ENCODE measurements around the gene CCRL2.
"Not testable (repeated sequence)": the region's sequence is repeated elsewhere in the genome, so short reads cannot be mapped to it uniquely, and the experiment has no call there.

CCRL2 gene

DNA sequence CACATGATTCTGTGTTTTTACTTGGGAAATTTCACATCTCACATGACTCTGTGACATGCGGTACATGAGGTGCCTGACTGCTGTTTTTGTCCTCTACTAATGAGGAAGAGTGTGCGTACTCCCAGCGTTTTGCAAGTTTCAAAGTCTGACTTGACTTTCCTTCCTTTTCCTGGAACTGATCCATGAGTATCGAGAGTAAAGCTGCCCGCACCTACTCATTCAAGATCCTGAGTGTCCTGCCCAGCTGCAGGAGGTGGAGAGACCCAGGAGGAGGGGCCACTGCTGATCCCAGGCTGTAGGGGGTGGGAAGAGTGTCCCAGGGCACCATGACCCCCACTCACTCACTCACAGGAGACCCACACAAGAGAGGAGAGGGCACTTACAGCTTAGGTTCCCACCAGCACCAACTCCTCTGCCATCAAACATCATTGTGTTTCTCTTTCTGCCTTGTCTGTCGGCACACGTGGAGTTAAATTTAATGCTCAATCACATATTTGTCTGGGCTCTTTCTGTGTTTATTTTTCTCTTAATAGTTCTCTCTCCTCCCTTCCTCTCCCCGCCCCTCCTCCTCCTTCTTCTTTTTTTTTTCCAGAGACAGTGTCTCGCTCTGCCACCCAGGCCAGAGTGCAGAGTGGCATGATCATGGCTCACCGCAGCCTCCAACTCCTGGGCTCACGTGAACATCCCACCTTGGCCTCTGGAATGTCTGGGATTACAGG is 1.6 kb upstream of the CCRL2 start:
- no peak for DNase-seq (ENCODE audit: low spot score)

- no peak for DNase-seq (ENCODE audit: low spot score)
These were observed 644 bp upstream of the CCRL2 start for GRCh38 chr3:46406443-46406787.

- DNase-seq (ENCODE audit: low spot score): no peak
These were observed 911 bp downstream of the CCRL2 start for GRCh38 chr3:46407970-46408369.

- DNase-seq (ENCODE audit: low spot score): no peak
These were observed 1.8 kb downstream of the CCRL2 start for GRCh38 chr3:46408853-46409252.

GRCh38 chr3:46409739-46410489 is 2.9 kb downstream of the CCRL2 start:
- DNase-seq (ENCODE audit: low spot score): no peak

DNA sequence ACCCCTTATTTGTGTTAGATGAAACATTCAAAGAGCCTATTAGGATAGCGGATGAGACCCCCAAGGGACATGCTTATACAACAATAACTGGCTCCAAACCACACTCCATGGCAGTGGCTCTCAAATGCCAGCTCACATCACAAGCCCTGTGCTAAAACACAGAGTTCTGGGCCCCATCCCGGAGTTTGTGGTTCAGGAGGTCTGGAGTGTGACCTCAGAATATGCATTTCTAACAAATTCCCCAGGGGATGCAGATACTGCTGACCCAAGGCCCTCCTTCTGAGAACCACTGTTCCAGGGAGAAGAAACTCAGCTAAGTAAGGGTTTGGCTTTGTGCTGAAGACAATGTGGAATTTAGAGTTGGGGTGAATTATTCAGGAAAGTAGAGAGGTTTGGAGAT is 3.6 kb downstream of the CCRL2 start:
- no peak for DNase-seq (ENCODE audit: low spot score)

GRCh38 chr3:46411271-46411670 is 4.2 kb downstream of the CCRL2 start:
- no peak for DNase-seq (ENCODE audit: low spot score)

DNA sequence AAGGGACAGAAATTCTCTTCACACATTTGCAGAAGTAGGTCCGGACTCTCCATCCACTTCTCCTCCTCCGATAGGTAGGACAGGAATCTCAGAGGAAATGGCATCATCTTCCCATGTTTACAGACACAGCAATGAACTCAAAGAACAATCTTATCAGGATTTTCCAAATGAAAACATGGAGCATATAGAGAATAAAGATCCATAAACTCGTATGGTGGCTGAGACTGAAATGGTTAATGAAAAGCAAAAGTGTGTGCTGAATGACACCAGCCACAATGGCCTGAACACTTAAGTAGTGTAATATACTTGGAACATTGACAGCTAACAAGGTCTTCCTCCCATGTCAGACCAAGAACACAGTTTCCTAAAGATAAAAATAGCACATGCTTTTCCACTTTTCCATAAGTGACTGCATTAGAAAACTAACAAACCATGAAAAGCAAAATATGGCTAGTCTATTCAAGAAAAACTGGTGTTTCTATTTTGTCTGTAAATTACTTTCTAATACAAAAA is 5.8 kb downstream of the CCRL2 start:
- no peak for DNase-seq (ENCODE audit: low spot score)

- no peak for DNase-seq (ENCODE audit: low spot score)
These were observed 6.9 kb downstream of the CCRL2 start for GRCh38 chr3:46413951-46414350.

- no peak for DNase-seq (ENCODE audit: low spot score)
These were observed 7.7 kb downstream of the CCRL2 start for GRCh38 chr3:46414739-46415138.

- no peak for DNase-seq (ENCODE audit: low spot score)
These were observed 9.2 kb downstream of the CCRL2 start for GRCh38 chr3:46416125-46416810.

DNA sequence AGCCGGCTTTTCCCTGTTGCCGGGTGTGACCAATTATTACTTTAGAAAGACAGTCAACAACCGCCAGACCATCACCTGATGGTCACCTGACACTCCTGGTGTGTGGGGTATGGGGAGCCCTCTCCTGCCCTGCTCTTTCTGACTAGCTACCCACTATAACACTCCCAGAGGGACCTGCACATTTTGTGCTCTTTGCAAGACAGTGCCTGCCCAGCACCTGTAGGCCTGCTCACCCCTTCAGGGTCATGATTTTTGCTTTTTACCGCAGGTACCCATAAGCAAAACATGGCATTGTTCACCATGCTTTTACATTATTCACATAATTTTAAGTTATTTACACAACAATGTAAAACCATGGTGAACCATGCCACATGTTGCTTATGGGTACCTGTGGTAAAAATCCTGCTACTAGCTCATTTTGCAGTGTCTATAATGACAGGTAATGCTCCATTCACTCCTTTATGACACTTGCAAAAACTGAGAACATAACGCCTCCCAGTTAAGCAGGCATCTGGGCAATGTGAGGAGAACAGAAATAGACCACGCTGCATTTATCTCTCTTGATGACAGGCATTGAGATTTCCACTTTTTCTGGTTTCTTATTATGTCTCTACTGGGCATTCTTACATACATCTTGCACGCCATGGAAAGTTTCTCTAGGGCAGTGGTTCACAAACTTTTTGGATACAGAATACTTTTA is 9.9 kb downstream of the CCRL2 start:
- no peak for DNase-seq (ENCODE audit: low spot score)

DNA sequence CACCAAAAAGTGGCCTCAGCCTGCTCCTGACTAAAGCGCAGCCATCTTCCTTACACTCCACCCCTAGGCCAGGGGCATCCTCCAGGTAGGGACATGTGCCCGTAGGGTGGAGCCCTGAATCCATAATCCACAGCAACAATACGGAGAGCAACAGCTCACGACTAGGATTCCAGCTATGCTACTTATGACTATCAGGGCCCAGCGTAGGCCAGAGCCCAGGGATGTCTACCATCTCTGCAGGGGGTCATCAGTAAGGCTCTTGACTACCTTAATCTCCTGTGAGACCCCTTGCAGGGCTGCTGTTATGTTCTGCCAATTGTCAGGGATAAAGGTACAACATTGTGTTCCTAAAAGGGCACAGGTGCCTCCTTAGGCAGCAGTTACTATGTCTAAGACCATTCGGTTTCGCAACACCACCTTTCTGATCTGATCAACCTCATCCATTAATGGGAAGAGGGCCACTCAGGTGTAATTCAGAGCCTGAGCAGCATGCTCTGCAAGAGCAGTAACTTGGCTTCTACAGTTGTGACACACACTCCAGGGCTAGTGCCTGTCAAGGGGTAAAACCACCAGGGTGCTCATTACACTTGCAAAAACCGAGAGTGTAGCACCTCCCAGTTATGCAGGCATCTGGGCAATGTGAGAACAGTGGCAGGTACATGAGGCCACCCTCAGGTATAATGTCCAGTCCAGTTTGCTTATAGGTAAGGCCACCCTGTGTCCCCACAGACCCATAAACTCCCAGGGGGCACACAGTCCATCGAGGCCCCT is 11.0 kb downstream of the CCRL2 start:
- no peak for DNase-seq (ENCODE audit: low spot score)

DNA sequence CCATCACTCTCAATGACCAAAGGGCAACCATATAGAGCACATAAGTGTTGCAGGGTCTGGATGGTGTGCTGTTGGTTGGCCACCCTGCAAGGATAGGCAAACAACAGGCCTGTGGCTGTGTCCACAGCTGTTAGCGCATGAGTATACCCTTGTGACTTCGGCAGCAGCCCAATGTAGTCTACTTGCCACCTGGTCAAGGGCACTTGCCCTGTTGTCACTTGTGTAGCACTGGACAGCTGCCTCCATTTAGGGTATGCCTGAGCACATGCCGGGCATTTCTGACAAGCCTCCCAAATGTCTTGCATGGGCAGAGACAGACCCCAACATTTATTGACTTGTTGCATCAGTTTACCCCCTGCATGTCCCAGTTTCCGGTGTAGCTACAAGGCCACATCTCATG is 12.8 kb downstream of the CCRL2 start:
- DNase-seq (ENCODE audit: low spot score): no peak

DNA sequence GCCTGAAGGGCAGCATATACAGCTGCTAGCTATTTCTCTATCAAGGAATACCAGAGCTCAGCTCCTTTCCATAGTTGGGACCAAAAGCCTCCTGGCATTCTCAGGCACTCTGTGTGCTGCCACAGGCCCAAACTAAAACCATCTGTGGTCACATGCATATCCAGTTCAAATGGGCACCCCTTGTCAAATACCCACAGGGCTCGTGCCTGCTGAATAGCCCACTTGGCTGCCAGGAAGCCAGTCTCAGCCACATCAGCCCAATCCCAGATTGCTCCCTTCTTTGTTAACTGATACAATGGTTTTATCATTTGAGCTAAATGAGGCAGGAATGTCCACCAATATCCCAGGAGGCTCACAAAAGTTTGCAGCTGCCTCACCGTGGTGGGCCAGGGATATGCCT is 13.9 kb downstream of the CCRL2 start:
- no peak for DNase-seq (ENCODE audit: low spot score)

DNA sequence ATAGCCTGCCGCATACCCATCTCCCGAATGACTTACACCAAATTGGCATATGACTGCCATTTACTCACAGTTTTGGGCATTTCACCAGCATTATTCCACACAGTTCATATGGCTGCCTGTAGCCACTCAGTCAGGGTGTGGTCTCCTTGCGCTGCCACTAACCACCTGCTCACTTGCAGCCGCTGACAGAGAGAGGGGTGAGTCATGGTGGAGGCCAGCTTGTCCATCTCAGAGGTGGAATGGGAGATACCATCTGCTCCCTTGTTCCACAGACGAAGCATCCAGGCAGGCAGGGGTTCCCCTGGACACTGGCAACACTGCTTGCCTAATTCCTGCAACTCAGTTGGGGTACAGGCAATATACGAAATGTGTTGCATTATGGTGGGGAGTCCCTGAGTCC is 15.6 kb downstream of the CCRL2 start:
- no peak for DNase-seq (ENCODE audit: low spot score)

GRCh38 chr3:46423588-46423987 is 16.5 kb downstream of the CCRL2 start:
- no peak for DNase-seq (ENCODE audit: low spot score)

GRCh38 chr3:46426476-46426875 is 19.4 kb downstream of the CCRL2 start:
- not testable (repeated sequence) for DNase-seq (ENCODE audit: low spot score)

DNA sequence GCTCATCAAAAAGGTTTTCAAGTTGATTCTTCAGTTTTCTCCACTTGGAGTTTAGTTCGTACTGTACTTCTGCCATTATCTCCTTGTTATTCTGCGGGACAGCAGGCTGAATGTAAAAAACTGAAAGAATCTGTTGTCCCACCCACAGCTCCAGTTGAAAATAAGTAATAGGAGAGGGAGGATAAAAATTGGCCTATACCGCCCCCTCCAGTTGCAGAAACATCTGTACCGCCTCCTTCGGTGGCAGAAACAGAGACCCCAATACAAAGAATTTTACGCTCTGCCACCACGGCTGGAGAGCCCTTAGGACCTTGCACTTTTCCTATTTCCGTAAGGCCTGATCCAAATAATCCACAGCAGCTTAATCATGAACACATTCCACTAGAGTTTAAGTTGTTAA is 20.3 kb downstream of the CCRL2 start:
- not testable (repeated sequence) for DNase-seq (ENCODE audit: low spot score)

GRCh38 chr3:46427916-46428833 is 21.1 kb downstream of the CCRL2 start:
- DNase-seq (ENCODE audit: low spot score): no peak

Measured in SK-N-DZ (cell line).